ENCODE data around the gene NPAS2.

GRCh38 chr2:100855606-100856005, 35.7 kb downstream of the NPAS2 start:
- TF ChIP-seq LEF1 (IDR thresholded peaks at IDR 0.05; ENCODE audit: borderline replicate concordance) (no peak), HDGF (IDR thresholded peaks at IDR 0.05; ENCODE audit: borderline replicate concordance) (no peak), FOXM1 (IDR thresholded peaks at IDR 0.05; ENCODE audit: borderline replicate concordance) (no peak), BHLHE40 (IDR thresholded peaks at IDR 0.05; ENCODE audit: borderline replicate concordance) (no peak), L3MBTL2 (conservative IDR thresholded peaks at IDR 0.05) (no peak)

Data from HEK293T (cell line).